Astrocyte (in vitro differentiated cells and primary cell): Measurements from ENCODE around the gene POLR2F.

ENCODE experiments used
- CTCF ChIP-seq: IDR thresholded peaks from 2 replicates; pipeline ENCODE4 v1.5.1; 2011; ENCODE audit warnings: low read depth, mild to moderate bottlenecking, inconsistent platforms, low read length, moderate library complexity; ENCODE audit not compliant: insufficient read depth
- EZH2 ChIP-seq: IDR thresholded peaks from 2 replicates; pipeline ENCODE4 v1.6.1; 2012; ENCODE audit warnings: mild to moderate bottlenecking, low read length, inconsistent platforms; ENCODE audit not compliant: insufficient read depth

GRCh38 chr22:37926358-37926757 is 27.1 kb upstream of the POLR2F start:
- no peak for TF ChIP-seq CTCF
- no peak for TF ChIP-seq EZH2
